Measurements from ENCODE around the gene MAD1L1.

The MAD1L1 gene

GRCh38 chr7:2257046-2257551, 24.4 kb upstream of the MAD1L1 start:
- H3K79me2 ChIP-seq (ENCODE audit: control insufficient read depth, low read length) = no peaks in the 10 kb centered on the region
- H3K4me2 ChIP-seq (ENCODE audit: low read length) = no peak overlapping the region
- peaks cover 40% of the 10 kb centered on the region for H3K4me1 ChIP-seq (ENCODE audit: control insufficient read depth, low read length)
- H3K27ac ChIP-seq (ENCODE audit: low read depth, low read length) = no peak overlapping the region
- H3K4me3 ChIP-seq (ENCODE audit: low read length) = no peak overlapping the region
- TF ChIP-seq CTCF (IDR thresholded peaks at IDR 0.05; ENCODE audit: low read depth, low read length, poor library complexity, severe bottlenecking) (no peak), EZH2phosphoT487 (IDR thresholded peaks at IDR 0.05; ENCODE audit: borderline replicate concordance, low read length) (no peak)
- H4K20me1 ChIP-seq (ENCODE audit: control insufficient read depth, insufficient read depth, low read depth, low read length) = peaks cover 4% of the 10 kb centered on the region; the same call in 1 of the 2 replicates
- no peaks in the 10 kb centered on the region for H3K27me3 ChIP-seq (ENCODE audit: control insufficient read depth, low read length)
- H3F3A ChIP-seq (ENCODE audit: control insufficient read depth, insufficient read depth) = no peaks in the 10 kb centered on the region; the same call in 1 of the 2 replicates
- H3K9me2 ChIP-seq (replicated peaks; ENCODE audit: control insufficient read depth, low read length) = no peaks in the 10 kb centered on the region
- H3K36me3 ChIP-seq (ENCODE audit: control insufficient read depth, low read length) = peaks cover 30% of the 10 kb centered on the region
- no peaks in the 10 kb centered on the region for H3K9me3 ChIP-seq (ENCODE audit: control insufficient read depth, insufficient read depth, low read length)

- no peaks in the 10 kb centered on the region for H3K27me3 ChIP-seq (ENCODE audit: control insufficient read depth, low read length)
- H3K36me3 ChIP-seq (ENCODE audit: control insufficient read depth, low read length) = peaks cover 36% of the 10 kb centered on the region
- H4K20me1 ChIP-seq (ENCODE audit: control insufficient read depth, insufficient read depth, low read depth, low read length) = peaks cover 4% of the 10 kb centered on the region; the same call in 1 of the 2 replicates
- no peaks in the 10 kb centered on the region for H3K79me2 ChIP-seq (ENCODE audit: control insufficient read depth, low read length)
- no peaks in the 10 kb centered on the region for H3K9me3 ChIP-seq (ENCODE audit: control insufficient read depth, insufficient read depth, low read length)
- no peak overlapping the region for H3K27ac ChIP-seq (ENCODE audit: low read depth, low read length)
- H3K4me3 ChIP-seq (ENCODE audit: low read length) = no peak overlapping the region
- no peak overlapping the region for H3K4me2 ChIP-seq (ENCODE audit: low read length)
- no peaks in the 10 kb centered on the region for H3K9me2 ChIP-seq (replicated peaks; ENCODE audit: control insufficient read depth, low read length)
- H3K4me1 ChIP-seq (ENCODE audit: control insufficient read depth, low read length) = peaks cover 33% of the 10 kb centered on the region
- no peaks in the 10 kb centered on the region for H3F3A ChIP-seq (ENCODE audit: control insufficient read depth, insufficient read depth)
- no peak for TF ChIP-seq CTCF (IDR thresholded peaks at IDR 0.05; ENCODE audit: low read depth, low read length, poor library complexity, severe bottlenecking)
- no peak for TF ChIP-seq EZH2phosphoT487 (IDR thresholded peaks at IDR 0.05; ENCODE audit: borderline replicate concordance, low read length)
Observed at GRCh38 chr7:2256306-2257045, 23.7 kb upstream of the MAD1L1 start.

- TF ChIP-seq CTCF (IDR thresholded peaks at IDR 0.05; ENCODE audit: low read depth, low read length, poor library complexity, severe bottlenecking) (no peak), EZH2phosphoT487 (IDR thresholded peaks at IDR 0.05; ENCODE audit: borderline replicate concordance, low read length) (no peak)
- no peak overlapping the region for H3K4me3 ChIP-seq (ENCODE audit: low read length)
- H3K27ac ChIP-seq (ENCODE audit: low read depth, low read length) = no peak overlapping the region
Observed at GRCh38 chr7:2255145-2256139, 22.7 kb upstream of the MAD1L1 start.

More at GRCh38 chr7:2255145-2256139, 22.7 kb upstream of the MAD1L1 start:
- H3K9me3 ChIP-seq (ENCODE audit: control insufficient read depth, insufficient read depth, low read length) = no peaks in the 10 kb centered on the region
- no peak overlapping the region for H3K4me2 ChIP-seq (ENCODE audit: low read length)
- peaks cover 23% of the 10 kb centered on the region for H3K4me1 ChIP-seq (ENCODE audit: control insufficient read depth, low read length)
- H3K79me2 ChIP-seq (ENCODE audit: control insufficient read depth, low read length) = no peaks in the 10 kb centered on the region
- no peaks in the 10 kb centered on the region for H3K9me2 ChIP-seq (replicated peaks; ENCODE audit: control insufficient read depth, low read length)
- H3K27me3 ChIP-seq (ENCODE audit: control insufficient read depth, low read length) = no peaks in the 10 kb centered on the region
- peaks cover 38% of the 10 kb centered on the region; the same call in 1 of the 2 replicates for H3K36me3 ChIP-seq (ENCODE audit: control insufficient read depth, low read length)
- H3F3A ChIP-seq (ENCODE audit: control insufficient read depth, insufficient read depth) = peaks cover 2% of the 10 kb centered on the region; the same call in 1 of the 2 replicates
- peaks cover 4% of the 10 kb centered on the region; the same call in 1 of the 2 replicates for H4K20me1 ChIP-seq (ENCODE audit: control insufficient read depth, insufficient read depth, low read depth, low read length)
